Brain microvascular endothelial cell (primary cell): ENCODE results near the gene VCX.

Experiments used
- DNase-seq: peaks from one replicate; pipeline ENCODE4 v3.0.0-alpha.2; 2020
- H3K27ac ChIP-seq: fragments of 250-450 bp; sonication (Bioruptor Pico); 2 replicates; pipeline ENCODE4 v1.5.1; 2020; ENCODE audit warnings: mild to moderate bottlenecking, moderate library complexity
- H3K27me3 ChIP-seq: fragments of 250-450 bp; sonication (Bioruptor Pico); replicated peaks from 2 replicates; pipeline ENCODE4 v1.5.1; 2020; ENCODE audit warnings: mild to moderate bottlenecking
- H3K36me3 ChIP-seq: fragments of 250-450 bp; sonication (Bioruptor Pico); replicated peaks from 2 replicates; pipeline ENCODE4 v1.5.1; 2020; ENCODE audit warnings: mild to moderate bottlenecking
- H3K4me3 ChIP-seq: 2 replicates; pipeline ENCODE4 v1.5.1; 2011; ENCODE audit warnings: low read depth, mild to moderate bottlenecking, control low read depth, low read length, moderate library complexity
- in situ Hi-C: cut with HindIII; loops from 2 replicates; pipeline ENCODE4 v1.10.0; 2017; ENCODE audit warnings: low sequenced_read_pairs, low pct_ligation_motif_present
- TF ChIP-seq, protein P1 (sequence below): IDR thresholded peaks from 2 replicates; pipeline ENCODE4 v1.5.1; 2011; ENCODE audit warnings: low read depth, mild to moderate bottlenecking, moderate library complexity, low read length, control low read depth, inconsistent platforms; ENCODE audit errors: missing control alignments

The VCX gene

DNA sequence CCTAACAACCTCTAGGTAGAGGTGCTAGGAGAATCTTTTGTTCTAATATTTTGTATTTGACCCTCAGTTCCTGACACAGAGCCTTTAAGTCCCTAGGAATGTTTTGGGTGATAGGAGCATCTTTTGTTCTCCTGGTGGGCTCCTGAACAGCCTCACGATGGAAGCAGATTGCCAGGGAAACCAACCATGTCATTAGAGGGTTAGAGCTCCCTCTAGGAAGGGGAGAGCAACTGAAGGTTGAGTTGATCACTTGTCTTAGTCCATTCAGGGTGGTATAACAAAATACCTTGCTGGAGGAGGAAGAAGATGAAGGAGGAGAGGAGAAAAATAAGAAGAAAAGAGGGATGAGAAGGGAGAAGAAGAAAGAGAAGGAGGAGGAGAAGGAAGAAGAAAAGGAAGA lies 9.2 kb downstream of the VCX start:
- no peak overlapping the region for H3K27ac ChIP-seq
- H3K4me3 ChIP-seq, result no peak overlapping the region
- TF ChIP-seq, protein P1, sequence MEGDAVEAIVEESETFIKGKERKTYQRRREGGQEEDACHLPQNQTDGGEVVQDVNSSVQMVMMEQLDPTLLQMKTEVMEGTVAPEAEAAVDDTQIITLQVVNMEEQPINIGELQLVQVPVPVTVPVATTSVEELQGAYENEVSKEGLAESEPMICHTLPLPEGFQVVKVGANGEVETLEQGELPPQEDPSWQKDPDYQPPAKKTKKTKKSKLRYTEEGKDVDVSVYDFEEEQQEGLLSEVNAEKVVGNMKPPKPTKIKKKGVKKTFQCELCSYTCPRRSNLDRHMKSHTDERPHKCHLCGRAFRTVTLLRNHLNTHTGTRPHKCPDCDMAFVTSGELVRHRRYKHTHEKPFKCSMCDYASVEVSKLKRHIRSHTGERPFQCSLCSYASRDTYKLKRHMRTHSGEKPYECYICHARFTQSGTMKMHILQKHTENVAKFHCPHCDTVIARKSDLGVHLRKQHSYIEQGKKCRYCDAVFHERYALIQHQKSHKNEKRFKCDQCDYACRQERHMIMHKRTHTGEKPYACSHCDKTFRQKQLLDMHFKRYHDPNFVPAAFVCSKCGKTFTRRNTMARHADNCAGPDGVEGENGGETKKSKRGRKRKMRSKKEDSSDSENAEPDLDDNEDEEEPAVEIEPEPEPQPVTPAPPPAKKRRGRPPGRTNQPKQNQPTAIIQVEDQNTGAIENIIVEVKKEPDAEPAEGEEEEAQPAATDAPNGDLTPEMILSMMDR, result no peak
- in situ Hi-C loops, result no loop called here
- H3K27me3 ChIP-seq, result no peaks in the 10 kb centered on the region
- no peaks in the 10 kb centered on the region for H3K36me3 ChIP-seq
- no peak for DNase-seq

DNA sequence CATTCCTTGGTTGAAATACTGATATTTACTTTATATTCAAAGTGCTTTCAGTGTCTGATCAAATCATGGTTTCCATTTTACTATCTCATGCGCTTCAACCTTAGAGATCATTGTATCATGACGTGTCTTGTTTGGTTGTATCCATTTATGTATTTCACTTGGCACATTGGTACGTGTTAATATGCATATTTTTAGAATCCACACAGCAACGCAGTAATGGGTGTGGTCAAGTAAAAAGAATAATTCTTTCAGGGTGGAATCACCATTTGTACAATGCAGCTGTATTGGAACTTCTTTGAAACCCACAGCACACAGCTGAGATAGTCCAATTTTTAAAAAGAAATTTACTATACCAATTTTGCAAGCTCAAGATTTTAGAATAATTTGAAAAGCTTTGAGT lies 29.1 kb downstream of the VCX start:
- H3K27ac ChIP-seq, result no peak overlapping the region
- in situ Hi-C loops, result no loop called here
- no peaks in the 10 kb centered on the region for H3K27me3 ChIP-seq
- TF ChIP-seq, protein P1, result no peak
- no peaks in the 10 kb centered on the region for H3K36me3 ChIP-seq
- DNase-seq, result no peak
- H3K4me3 ChIP-seq, result no peak overlapping the region

DNA sequence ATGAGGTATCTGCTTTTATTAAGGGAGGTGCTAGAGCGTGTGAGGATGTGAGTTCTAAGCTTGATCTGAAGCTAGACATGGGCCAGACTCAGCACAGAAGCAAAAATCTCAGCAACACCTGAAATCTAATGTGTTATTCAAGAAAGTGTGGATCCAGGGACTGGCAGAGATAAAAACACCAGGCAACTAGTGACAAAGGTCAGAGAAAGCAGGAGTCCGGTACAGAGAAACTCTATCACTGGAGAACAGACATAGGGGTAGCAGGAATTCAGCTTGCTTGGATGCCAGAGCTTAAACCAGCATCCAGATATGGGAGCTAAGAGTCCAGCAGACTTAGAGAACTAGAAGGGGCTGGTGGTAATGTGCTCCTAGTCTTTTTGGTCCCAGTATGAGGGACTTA lies 34.0 kb downstream of the VCX start:
- no peak for DNase-seq
- H3K27ac ChIP-seq, result no peak overlapping the region
- H3K27me3 ChIP-seq, result no peaks in the 10 kb centered on the region
- in situ Hi-C loops, result no loop called here
- no peak overlapping the region for H3K4me3 ChIP-seq
- H3K36me3 ChIP-seq, result no peaks in the 10 kb centered on the region
- TF ChIP-seq, protein P1, result no peak

DNA sequence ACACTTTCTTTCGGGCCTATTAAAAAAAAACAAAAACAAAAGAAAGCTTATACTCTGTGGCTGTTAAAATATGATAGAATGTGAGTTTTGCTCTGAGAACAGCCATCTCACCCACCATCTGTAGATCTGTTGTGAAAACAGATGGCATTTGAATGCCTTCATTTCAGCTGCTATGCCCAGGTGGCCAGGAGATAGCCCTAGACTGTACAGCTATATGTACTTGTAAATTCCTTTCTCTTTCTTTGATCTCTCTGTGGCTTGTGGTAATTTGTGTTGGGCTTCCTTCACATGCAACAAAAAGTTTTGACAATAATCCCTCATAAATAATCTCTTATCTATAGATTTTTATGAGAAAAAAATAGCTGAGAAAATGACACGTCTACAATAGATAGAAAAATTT lies 46.2 kb downstream of the VCX start:
- H3K4me3 ChIP-seq, result no peak overlapping the region
- TF ChIP-seq, protein P1, result no peak
- H3K27me3 ChIP-seq, result no peaks in the 10 kb centered on the region
- H3K27ac ChIP-seq, result no peak overlapping the region
- no peaks in the 10 kb centered on the region for H3K36me3 ChIP-seq
- in situ Hi-C loops, result no loop called here
- no peak for DNase-seq

DNA sequence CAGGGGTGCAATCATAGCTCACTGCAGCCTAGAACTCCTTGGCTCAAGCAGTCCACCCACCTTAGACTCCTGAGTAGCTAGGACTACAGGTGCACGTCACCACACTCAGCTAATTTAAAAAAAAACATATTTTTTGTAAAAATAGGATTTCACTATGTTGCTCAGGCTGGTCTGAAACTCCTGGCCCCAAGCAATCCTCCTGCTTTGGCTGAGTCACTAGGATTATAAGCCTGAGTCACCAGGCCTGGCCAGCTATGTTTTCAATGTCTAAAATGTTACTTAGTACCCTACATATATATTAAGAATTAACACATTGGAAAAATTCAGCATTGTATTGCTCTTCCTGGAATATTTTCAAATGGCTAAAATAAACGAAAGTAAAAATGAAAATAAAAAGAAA lies 46.7 kb downstream of the VCX start:
- Histone ChIP-seq H3K36me3 (no peaks in the 10 kb centered on the region), H3K27ac (no peak overlapping the region), H3K27me3 (no peaks in the 10 kb centered on the region), H3K4me3 (no peak overlapping the region)
- peak; percentile 20 for DNase-seq
- TF ChIP-seq, protein P1, result no peak
- in situ Hi-C loops, result no loop called here

DNA sequence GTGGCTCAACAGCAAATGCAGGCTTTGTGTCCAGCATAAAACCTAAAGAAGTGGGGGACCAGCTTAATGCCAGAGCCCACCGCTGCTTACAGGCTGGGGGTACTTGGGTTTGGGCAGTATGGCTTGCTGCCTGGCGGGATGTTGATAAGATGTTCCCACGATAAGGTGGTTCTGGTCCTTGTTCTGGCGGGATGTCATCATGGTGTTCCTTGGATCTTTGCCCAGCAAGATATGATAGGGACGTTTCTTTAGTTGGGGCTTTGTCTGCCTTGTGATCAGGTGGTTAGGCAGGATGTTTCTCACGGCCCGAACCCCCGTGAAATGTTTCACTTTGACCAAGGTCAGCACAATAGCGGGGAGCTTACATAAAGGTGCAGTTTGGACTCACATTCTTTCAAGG lies 49.0 kb downstream of the VCX start:
- H3K4me3 ChIP-seq, result no peak overlapping the region
- in situ Hi-C loops, result no loop called here
- DNase-seq, result no peak
- H3K27me3 ChIP-seq, result no peaks in the 10 kb centered on the region
- TF ChIP-seq, protein P1, result no peak
- no peaks in the 10 kb centered on the region for H3K36me3 ChIP-seq
- no peak overlapping the region for H3K27ac ChIP-seq
